GM20431 (cell line): ENCODE data around the gene NME4.
"Not testable (repeated sequence)": the region's sequence is repeated elsewhere in the genome, so short reads cannot be mapped to it uniquely, and the experiment has no call there.

ENCODE experiments used
- in situ Hi-C: fragments of 300-500 bp; cut with MseI, MboI; formaldehyde crosslinking; loops from one replicate; pipeline ENCODE4 v1.15.0; 2020; ENCODE audit warnings: low sequenced_read_pairs; ENCODE audit not compliant: unreplicated experiment

NME4 gene

DNA sequence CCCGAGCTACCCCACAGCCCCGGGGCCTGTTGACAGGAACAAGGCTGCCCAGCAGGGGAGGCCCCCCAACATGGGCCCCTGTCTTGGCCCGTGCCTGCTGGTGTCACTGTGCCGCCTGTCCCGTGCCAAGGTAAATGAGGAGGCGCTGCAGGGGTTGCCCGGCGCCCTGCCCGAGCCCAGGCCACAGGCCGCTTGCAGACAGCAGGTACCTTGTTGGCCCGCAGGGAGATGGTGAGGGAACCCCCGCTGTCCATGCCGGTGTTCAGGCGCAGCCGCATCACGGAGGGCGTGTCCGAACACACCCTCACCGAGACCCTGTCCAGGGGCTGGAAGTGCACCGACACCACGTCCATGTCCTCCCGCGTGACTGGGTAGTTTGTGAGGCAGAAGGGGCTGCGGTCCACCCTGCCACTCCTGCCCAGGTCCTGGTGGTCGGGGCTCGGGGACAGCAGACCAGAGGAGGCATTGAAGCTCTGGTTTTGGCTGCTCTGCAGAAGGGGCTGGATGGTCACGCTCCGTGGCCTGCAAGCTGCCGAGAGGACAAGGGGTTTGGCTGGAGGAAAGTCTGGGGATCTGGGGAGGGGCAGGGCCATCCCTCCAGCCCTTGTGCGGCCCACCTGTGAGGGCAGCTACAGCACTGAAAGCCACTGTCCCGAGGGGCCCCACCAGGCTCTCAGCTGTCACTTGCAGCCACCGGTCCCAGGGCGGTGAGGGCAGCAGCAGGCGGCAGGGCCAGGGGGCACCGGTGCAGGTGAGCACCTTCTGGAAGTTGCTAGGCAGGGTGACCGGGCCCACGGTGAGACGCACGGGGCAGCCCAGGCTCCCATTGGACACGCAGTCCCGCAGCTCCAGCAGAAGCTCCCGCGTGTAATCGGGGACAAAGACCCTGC, 20.8 kb upstream of the NME4 start:
- in situ Hi-C loops = no loop called here

GRCh38 chr16:376817-377418, 20.1 kb upstream of the NME4 start:
- in situ Hi-C loops = no loop called here

DNA sequence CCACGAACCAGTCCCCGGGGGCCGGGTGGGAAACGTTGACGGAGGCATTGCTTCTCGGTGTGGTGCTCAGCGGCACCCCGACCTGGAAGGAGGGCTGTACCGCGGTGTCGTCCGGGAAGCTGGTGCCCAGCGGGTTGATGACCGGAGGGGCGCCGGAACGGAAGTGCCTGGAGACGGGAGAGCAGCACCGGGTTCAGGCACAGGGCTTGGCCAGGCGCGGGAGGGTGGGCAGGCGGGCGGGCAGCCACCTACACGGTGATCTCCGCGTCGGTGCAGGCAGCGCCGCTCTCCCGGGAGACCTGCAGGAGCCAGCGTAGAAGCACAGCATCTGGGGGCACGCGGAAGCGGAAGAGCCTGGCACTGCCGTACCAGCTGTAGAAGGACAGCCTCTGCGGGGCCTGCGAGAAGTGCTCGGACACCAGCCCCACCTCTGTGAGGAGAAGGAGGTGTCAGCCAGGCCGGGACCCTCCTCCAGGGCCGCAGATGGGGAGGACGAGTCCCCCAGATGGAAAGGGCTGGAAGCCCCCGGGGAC, 19.5 kb upstream of the NME4 start:
- in situ Hi-C loops = no loop called here

GRCh38 chr16:378113-378820, 18.7 kb upstream of the NME4 start:
- in situ Hi-C loops = not testable (repeated sequence)

DNA sequence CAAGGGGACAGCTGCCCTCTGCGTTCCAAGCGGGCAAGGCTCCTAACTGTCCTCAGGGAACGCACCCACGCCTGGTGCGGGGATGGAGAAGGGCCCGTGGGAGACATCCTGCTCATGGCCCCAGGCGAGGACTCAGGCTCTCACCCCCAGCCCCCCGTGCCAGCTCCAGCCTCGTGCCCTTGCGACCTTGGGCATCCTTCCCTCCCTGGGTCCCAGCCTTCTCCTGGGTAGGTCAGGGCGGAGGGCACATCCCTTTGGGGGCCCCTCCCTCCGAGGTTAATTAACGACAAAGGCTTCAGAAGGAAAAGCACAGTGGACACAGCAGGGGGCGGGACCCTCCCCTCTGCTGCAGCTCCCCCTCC, 18.2 kb upstream of the NME4 start:
- in situ Hi-C loops = no loop called here

GRCh38 chr16:379183-379960, 17.6 kb upstream of the NME4 start:
- in situ Hi-C loops = no loop called here

GRCh38 chr16:379961-380761, 16.8 kb upstream of the NME4 start:
- in situ Hi-C loops = no loop called here

- in situ Hi-C loops = no loop called here
These were observed 16.3 kb upstream of the NME4 start for GRCh38 chr16:380762-381011.

GRCh38 chr16:381012-381788, 15.8 kb upstream of the NME4 start:
- in situ Hi-C loops = no loop called here

DNA sequence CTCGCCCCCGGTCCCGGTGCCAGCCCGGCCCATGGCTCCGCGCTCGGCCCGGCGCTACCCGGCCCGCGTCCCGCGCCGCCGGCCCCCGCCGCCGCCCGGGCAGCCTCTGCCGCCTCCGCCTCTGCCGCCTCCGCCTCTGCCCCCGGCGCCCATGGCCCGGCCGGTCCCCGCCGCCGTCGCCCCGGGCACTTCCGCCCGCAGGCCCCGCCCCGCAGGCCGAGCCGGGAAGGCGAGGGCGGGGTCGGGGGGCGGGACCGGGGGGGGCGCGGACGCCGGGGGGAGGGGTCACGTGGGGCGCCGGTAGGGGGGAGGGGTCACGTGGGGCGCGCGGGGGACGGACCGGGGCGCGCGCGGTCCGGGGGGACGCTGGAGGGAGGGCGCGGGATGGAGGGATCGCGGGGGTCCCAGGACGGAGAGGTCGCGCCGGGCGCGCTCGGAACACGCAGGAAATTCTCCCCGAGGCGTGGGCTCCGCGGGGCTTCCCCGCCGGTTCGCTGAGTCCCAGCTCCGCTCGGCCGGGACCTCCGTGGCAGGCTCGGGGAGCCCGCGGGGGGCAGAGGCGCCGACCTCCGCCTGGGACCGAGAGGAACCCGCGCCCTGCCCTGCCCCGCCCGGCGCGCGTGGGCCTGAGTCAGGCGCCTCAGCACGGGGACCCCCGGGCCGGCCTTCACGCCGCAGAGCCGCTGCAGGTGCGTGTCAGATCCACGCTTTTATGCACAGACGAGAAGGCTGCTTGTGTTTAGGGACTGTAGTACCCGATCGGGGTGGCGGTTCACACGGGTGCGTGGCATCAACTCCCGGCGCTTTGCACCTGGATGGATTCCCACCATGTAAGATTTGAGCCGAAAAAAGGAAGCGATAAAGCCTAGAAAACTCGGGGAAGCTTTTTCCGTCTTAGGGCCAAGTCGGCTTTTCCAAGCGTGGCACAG, 14.9 kb upstream of the NME4 start, which contains the start of gene PGAP6:
TSS of gene PGAP6 (minus strand) at position 190 of the 929 bp plus-strand sequence. CDS start at position 33, 157 bp downstream.
- in situ Hi-C loops = no loop called here

DNA sequence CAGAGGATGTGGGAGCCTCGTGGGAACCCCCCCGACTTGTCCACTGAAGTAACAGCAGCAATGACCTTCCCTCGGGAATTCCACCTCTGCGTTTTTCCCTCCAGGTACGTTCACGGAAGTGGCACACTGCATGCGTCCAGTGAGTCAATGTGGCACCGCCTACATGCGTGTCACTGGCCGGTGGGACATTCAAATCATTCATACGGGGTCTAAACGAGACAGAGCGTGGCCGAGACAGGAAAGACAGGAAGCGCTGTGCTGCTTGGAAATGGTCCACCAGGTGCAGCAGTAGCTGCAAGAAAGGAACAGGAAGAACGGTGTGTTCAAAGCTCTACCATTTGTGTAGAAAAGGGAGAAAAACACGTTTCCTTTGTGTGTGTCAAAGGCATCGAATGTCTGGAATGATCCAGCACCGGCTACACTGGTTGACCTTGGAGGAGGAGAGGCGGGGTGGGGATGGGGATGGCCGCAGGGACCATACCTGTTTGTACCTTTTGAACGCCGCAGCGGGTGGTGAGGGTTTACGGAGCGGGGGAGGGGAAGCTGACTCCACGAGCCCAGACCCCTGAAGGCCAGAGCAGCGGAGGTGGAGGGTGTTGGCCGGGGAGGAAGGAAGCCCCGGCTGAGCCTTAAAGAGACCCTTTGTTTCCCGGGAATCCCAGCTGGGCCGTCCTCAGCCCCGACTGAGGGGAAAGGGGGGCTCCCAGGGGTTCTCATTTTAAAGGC, 13.5 kb upstream of the NME4 start:
- in situ Hi-C loops = no loop called here

GRCh38 chr16:386641-387156, 10.3 kb upstream of the NME4 start:
- in situ Hi-C loops = no loop called here

DNA sequence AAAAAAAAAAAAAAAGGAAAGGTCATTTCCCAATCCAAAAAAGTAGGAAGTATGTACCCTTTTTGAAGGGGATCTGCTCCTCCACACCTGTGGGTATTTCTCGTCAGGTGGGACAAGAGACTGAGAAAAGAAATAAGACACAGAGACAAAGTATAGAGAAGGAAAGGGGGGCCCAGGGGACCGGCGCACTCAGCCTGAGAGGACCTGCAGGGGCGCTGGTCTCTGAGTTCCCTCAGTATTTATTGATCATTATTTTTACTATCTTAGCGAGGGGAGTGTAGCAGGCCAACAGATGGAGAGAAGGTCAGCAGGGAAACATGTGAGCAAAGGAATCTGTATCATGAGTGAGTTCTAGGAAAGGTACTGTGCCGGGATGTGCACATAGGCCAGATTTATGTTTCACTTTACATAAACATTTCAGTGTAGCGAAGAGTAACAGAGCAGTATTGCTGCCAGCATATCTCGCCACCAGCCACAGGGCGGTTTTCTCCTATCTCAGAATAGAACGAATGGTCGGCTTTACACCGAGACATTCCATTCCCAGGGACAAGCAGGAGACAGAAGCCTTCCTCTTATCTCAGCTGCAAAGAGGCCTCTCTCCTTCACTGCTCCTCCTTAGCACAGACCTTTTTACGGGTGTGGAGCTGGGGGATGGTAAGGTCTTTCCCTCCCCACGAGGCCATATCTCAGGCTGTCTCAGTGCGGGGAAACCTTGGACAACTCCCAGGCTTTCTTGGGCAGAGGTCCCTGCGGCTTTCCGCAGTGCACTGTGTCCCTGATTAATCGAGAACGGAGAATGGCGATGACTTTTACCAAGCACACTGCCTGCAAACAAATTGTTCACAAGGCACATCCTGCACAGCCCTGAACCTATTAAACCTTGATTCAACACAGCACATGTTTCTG, 9.0 kb upstream of the NME4 start:
- in situ Hi-C loops = not testable (repeated sequence)

GRCh38 chr16:389352-389751, 7.6 kb upstream of the NME4 start:
- in situ Hi-C loops = no loop called here

- in situ Hi-C loops = no loop called here
These were observed 5.1 kb upstream of the NME4 start for GRCh38 chr16:391885-392335.
